Activated B cell treated with CpG ODN at 0.5 μM for 24 hours (primary cell): ENCODE data around the gene LHX4. TPM values are rescaled to one million over a fixed set of nuclear protein-coding genes. Genes with fewer than 3 reads are reported as not detected.

ENCODE experiments used
- ATAC-seq: fragments of 200-7000 bp; cut with Tn5 transposase; one replicate; pipeline ENCODE4 v1.10.0; 2021; ENCODE audit warnings: low read depth, mild to moderate bottlenecking, moderate library complexity
- CTCF ChIA-PET: fragments of 350-600 bp; sonication (Branson Sonifier 250); formaldehyde crosslinking; loops from one replicate; lab custom pipeline; 2021; ENCODE audit warnings: antibody characterized with exemption; lab: Charles Lee
- POLR2A ChIA-PET: fragments of 350-600 bp; sonication (Branson Sonifier 250); formaldehyde crosslinking; loops from one replicate; lab custom pipeline; 2021; ENCODE audit warnings: antibody characterized with exemption; lab: Charles Lee
- DNase-seq: peaks from one replicate; pipeline ENCODE4 v3.0.0; 2022
- H3K27ac Mint-ChIP-seq: one replicate; pipeline ENCODE4 v1.8.0; 2020; ENCODE audit warnings: mixed read lengths
- H3K27me3 Mint-ChIP-seq: one replicate; pipeline ENCODE4 v1.8.0; 2021; ENCODE audit warnings: mixed read lengths
- H3K36me3 Mint-ChIP-seq: one replicate; pipeline ENCODE4 v1.8.0; 2021; ENCODE audit warnings: low read depth, mixed read lengths
- H3K4me1 Mint-ChIP-seq: one replicate; pipeline ENCODE4 v1.8.0; 2021; ENCODE audit warnings: mixed read lengths
- H3K4me3 Mint-ChIP-seq: one replicate; pipeline ENCODE4 v1.8.0; 2020; ENCODE audit warnings: mild to moderate bottlenecking, mixed read lengths
- H3K9me3 Mint-ChIP-seq: one replicate; pipeline ENCODE4 v1.8.0; 2020; ENCODE audit warnings: mixed read lengths
- CTCF ChIP-seq: fragments of 200-600 bp; IDR thresholded peaks from one replicate; pipeline ENCODE4 v1.8.0; 2022; ENCODE audit warnings: antibody characterized with exemption, mild to moderate bottlenecking
- intact Hi-C: fragments of 100-400 bp; cut with micrococcal nuclease; formaldehyde crosslinking; loops from one replicate; pipeline ENCODE4 v1.15.1; 2024
- total RNA-seq: library from RNA; stranded (reverse); gene quantifications from 2 replicates; pipeline ENCODE4 v1.2.3, GENCODE V29; 2022

The LHX4 gene
- total RNA-seq, 1 donor from 2014 or later = not detected

GRCh38 chr1:180247580-180247979 lies 17.5 kb downstream of the LHX4 start:
- no peak for ATAC-seq

GRCh38 chr1:180248176-180248575 lies 18.1 kb downstream of the LHX4 start:
- H3K27ac Mint-ChIP-seq = no peak overlapping the region
- H3K4me3 Mint-ChIP-seq = no peak overlapping the region
- TF ChIP-seq CTCF = no peak
- H3K9me3 Mint-ChIP-seq = no peaks in the 10 kb centered on the region
- ChIA-PET CTCF (no interaction called here), POLR2A (no interaction called here)
- intact Hi-C loops = no loop called here
- no peaks in the 10 kb centered on the region for H3K36me3 Mint-ChIP-seq
- ATAC-seq = no peak
- H3K27me3 Mint-ChIP-seq = peaks cover 28% of the 10 kb centered on the region
- no peaks in the 10 kb centered on the region for H3K4me1 Mint-ChIP-seq
- DNase-seq = no peak

More at GRCh38 chr1:180247580-180247979, 17.5 kb downstream of the LHX4 start:
- no peaks in the 10 kb centered on the region for H3K9me3 Mint-ChIP-seq
- no peaks in the 10 kb centered on the region for H3K36me3 Mint-ChIP-seq
- H3K27me3 Mint-ChIP-seq = peaks cover 26% of the 10 kb centered on the region
- POLR2A ChIA-PET = no interaction called here
- no peak overlapping the region for H3K4me3 Mint-ChIP-seq
- CTCF ChIA-PET = no interaction called here
- H3K27ac Mint-ChIP-seq = no peak overlapping the region
- H3K4me1 Mint-ChIP-seq = no peaks in the 10 kb centered on the region
- intact Hi-C loops = no loop called here
- TF ChIP-seq CTCF = no peak
- DNase-seq = no peak

GRCh38 chr1:180248731-180249681 lies 18.9 kb downstream of the LHX4 start:
- H3K9me3 Mint-ChIP-seq = no peaks in the 10 kb centered on the region
- no peaks in the 10 kb centered on the region for H3K4me1 Mint-ChIP-seq
- H3K4me3 Mint-ChIP-seq = no peak overlapping the region
- no peak for DNase-seq
- H3K27me3 Mint-ChIP-seq = peaks cover 32% of the 10 kb centered on the region
- ChIA-PET POLR2A (no interaction called here), CTCF (no interaction called here)
- no peak overlapping the region for H3K27ac Mint-ChIP-seq
- intact Hi-C loops = no loop called here
- H3K36me3 Mint-ChIP-seq = no peaks in the 10 kb centered on the region
- TF ChIP-seq CTCF = no peak
- no peak for ATAC-seq

- Mint-ChIP-seq H3K27me3 (peaks cover 27% of the 10 kb centered on the region), H3K4me3 (no peak overlapping the region), H3K36me3 (no peaks in the 10 kb centered on the region), H3K4me1 (no peaks in the 10 kb centered on the region), H3K9me3 (no peaks in the 10 kb centered on the region), H3K27ac (no peak overlapping the region)
- no peak for TF ChIP-seq CTCF
- no peak for ATAC-seq
- ChIA-PET POLR2A (no interaction called here), CTCF (no interaction called here)
- no peak for DNase-seq
- intact Hi-C loops = no loop called here
These were observed 19.8 kb downstream of the LHX4 start for GRCh38 chr1:180249725-180250498.

GRCh38 chr1:180250499-180250770 lies 20.4 kb downstream of the LHX4 start:
- ATAC-seq = no peak
- H3K36me3 Mint-ChIP-seq = no peaks in the 10 kb centered on the region
- H3K4me3 Mint-ChIP-seq = no peak overlapping the region
- no peak overlapping the region for H3K27ac Mint-ChIP-seq
- peaks cover 29% of the 10 kb centered on the region for H3K27me3 Mint-ChIP-seq
- ChIA-PET POLR2A (no interaction called here), CTCF (no interaction called here)
- intact Hi-C loops = no loop called here
- DNase-seq = no peak
- no peaks in the 10 kb centered on the region for H3K4me1 Mint-ChIP-seq
- H3K9me3 Mint-ChIP-seq = no peaks in the 10 kb centered on the region
- no peak for TF ChIP-seq CTCF
